ENCODE measurements around the gene CAPS. TPM values are rescaled to one million over a fixed set of nuclear protein-coding genes. Genes with fewer than 3 reads are reported as not detected.
"Not testable (repeated sequence)": the region's sequence is repeated elsewhere in the genome, so short reads cannot be mapped to it uniquely, and the experiment has no call there.

The CAPS gene
- total RNA-seq, 2 donors from 2014 or later, result 18.7 to 38.6 TPM

DNA sequence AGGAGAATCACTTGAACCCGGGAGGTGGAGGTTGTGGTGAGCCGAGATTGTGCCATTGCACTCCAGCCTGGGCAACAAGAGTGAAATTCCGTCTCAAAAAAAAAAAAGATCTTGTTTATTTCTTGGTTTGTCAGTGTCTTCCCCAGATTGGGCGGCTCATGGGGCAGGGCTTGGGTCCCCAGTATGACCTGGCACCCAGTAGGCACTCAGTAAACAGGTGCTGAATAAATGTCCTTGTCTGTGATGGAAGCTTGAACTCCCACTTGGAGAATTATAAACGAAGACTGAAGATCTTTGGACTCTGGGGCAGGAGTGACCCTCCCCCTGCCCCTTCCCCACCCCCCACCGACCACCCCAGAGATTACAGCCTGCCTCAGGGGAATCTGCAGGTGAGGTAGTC lies 33.9 kb upstream of the CAPS start:
- DNase-seq (no peak), ATAC-seq (no peak)
- peaks cover 9% of the 10 kb centered on the region for H3K4me1 ChIP-seq
- H3K4me3 ChIP-seq, result no peak overlapping the region
- no peaks in the 10 kb centered on the region for H3K27me3 ChIP-seq
- H3K36me3 ChIP-seq (replicated peaks in 1 of 2; ENCODE audit: insufficient read depth in 1 of 2, low read depth in 2 of 2), result no peaks in the 10 kb centered on the region
- H3K9me3 ChIP-seq, result no peaks in the 10 kb centered on the region
- H3K27ac ChIP-seq, result no peak overlapping the region
- TF ChIP-seq, protein P1, sequence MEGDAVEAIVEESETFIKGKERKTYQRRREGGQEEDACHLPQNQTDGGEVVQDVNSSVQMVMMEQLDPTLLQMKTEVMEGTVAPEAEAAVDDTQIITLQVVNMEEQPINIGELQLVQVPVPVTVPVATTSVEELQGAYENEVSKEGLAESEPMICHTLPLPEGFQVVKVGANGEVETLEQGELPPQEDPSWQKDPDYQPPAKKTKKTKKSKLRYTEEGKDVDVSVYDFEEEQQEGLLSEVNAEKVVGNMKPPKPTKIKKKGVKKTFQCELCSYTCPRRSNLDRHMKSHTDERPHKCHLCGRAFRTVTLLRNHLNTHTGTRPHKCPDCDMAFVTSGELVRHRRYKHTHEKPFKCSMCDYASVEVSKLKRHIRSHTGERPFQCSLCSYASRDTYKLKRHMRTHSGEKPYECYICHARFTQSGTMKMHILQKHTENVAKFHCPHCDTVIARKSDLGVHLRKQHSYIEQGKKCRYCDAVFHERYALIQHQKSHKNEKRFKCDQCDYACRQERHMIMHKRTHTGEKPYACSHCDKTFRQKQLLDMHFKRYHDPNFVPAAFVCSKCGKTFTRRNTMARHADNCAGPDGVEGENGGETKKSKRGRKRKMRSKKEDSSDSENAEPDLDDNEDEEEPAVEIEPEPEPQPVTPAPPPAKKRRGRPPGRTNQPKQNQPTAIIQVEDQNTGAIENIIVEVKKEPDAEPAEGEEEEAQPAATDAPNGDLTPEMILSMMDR (IDR thresholded peaks at IDR 0.05), result no peak
- no peak for TF ChIP-seq POLR2A (IDR thresholded peaks at IDR 0.05)
- 37 to 54% methylated on average over 4 to 6 of the region's 6 CpGs for WGBS, 2 donors
- intact Hi-C loops (cut with DNase I), result no loop called here

DNA sequence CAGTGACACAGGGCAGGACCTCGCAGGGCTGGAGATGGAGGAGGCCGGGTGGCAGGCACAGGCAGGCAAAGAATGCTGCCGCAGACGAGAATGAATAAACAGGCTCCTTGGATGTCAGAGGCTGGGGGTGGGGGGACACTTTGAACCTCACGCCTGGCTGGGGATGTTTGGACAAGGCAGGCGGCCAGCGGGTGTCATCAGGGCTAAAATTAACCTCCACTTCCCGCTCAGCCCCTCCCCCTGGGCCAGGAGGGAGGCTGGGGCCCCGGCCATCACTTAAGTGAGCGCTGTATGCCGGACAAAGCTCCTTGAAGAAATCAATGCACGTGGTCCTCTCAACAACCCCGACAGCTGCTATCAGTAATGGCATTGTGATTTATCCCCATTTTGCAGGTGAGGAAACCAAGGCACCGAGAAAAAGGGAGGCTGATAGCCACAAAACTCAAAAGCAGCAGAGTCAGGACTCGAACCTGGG lies 33.4 kb upstream of the CAPS start:
- 23 to 28% methylated on average over 6 to 15 of the region's 15 CpGs for WGBS, 2 donors
- no peaks in the 10 kb centered on the region for H3K27me3 ChIP-seq
- no peak overlapping the region for H3K4me3 ChIP-seq
- TF ChIP-seq, protein P1 (IDR thresholded peaks at IDR 0.05), result no peak
- TF ChIP-seq POLR2A (IDR thresholded peaks at IDR 0.05), result no peak
- no peaks in the 10 kb centered on the region for H3K36me3 ChIP-seq (replicated peaks in 1 of 2; ENCODE audit: insufficient read depth in 1 of 2, low read depth in 2 of 2)
- peak; percentile 46 for ATAC-seq
- intact Hi-C loops (cut with DNase I), result no loop called here
- peak; percentile 29 to 58 (median 54) for DNase-seq
- no peaks in the 10 kb centered on the region for H3K9me3 ChIP-seq
- peaks cover 9% of the 10 kb centered on the region for H3K4me1 ChIP-seq
- H3K27ac ChIP-seq, result no peak overlapping the region

DNA sequence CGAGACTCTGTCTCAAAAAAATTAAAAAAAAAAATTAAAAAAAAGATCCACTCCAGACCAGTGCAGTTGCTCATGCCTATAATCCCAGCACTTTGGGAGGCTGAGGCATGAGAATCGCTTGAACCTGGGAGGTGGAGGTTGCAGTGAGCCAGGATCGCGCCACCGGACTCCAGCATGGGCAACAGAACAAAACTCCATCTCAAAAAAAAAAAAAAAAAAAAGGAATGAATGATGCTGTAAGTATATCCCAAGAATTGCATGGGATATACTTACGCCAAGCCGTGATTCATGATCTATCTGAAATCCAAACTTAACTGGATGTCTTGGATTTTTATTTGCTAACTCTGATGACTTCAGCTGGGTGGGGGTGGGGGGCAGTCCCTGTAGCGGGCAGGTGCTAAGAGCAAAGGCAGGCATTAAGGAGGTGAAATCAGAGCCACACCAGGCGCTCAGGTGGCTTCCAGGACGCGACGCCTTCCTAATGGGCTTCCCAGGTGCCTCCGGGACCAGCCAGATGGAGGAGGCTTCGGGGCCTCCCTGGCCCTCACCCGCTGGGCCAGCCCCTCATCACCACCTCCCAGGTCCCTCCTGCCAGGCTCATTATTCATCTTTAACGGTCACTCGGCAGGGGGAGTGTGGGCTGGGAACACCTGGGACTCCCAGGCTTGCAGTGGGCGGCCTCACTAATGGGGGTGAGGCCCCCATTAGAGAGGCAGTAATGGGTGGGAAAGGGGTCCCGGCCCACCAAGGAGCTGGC lies 32.3 kb upstream of the CAPS start:
- 39 to 52% methylated on average over 13 to 18 of the region's 19 CpGs for WGBS, 2 donors
- DNase-seq, result no peak
- TF ChIP-seq, protein P1 (IDR thresholded peaks at IDR 0.05), result no peak
- TF ChIP-seq POLR2A (IDR thresholded peaks at IDR 0.05), result no peak

DNA sequence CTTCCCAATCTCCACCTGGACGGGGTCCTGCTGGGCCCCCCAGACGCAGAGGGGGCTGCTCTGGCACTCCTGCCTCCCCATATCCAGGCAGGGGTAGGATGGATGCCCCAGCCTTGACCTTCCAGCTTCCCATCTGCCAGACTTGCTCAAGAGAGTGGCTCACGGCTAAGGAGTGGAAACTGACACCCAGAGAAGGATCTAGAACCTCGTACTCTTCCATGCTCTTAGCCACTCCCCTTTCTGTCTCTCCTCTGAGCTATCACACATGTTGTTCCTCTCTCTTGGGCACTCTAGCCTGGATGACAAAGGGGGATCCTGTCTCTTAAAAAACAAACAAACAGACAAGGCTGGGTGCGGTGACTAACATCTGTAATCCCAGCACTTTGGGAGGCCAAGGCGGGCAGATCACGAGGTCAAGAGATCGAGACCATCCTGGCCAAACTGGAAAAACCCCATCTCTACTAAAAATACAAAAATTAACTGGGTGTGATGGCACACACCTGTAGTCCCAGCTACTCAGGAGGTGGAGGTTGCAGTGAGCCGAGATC lies 31.6 kb upstream of the CAPS start:
- DNase-seq, result no peak
- no peak for ATAC-seq
- TF ChIP-seq POLR2A (IDR thresholded peaks at IDR 0.05), result no peak
- TF ChIP-seq, protein P1 (IDR thresholded peaks at IDR 0.05), result no peak
- intact Hi-C loops (cut with DNase I), result no loop called here
- 50 to 77% methylated on average over 5 to 9 of the region's 9 CpGs for WGBS, 2 donors
- no peaks in the 10 kb centered on the region for H3K27me3 ChIP-seq
- no peaks in the 10 kb centered on the region for H3K36me3 ChIP-seq (replicated peaks in 1 of 2; ENCODE audit: insufficient read depth in 1 of 2, low read depth in 2 of 2)
- H3K27ac ChIP-seq, result no peak overlapping the region
- H3K9me3 ChIP-seq, result no peaks in the 10 kb centered on the region
- H3K4me3 ChIP-seq, result no peak overlapping the region
- H3K4me1 ChIP-seq, result peaks cover 3% of the 10 kb centered on the region

More for the DNA sequence above, 32.3 kb upstream of the CAPS start:
- no peaks in the 10 kb centered on the region for H3K9me3 ChIP-seq
- H3K36me3 ChIP-seq (replicated peaks in 1 of 2; ENCODE audit: insufficient read depth in 1 of 2, low read depth in 2 of 2), result no peaks in the 10 kb centered on the region
- intact Hi-C loops (cut with DNase I), result no loop called here
- no peaks in the 10 kb centered on the region for H3K27me3 ChIP-seq
- H3K4me3 ChIP-seq, result no peak overlapping the region
- H3K4me1 ChIP-seq, result peaks cover 8% of the 10 kb centered on the region
- ATAC-seq, result no peak
- no peak overlapping the region for H3K27ac ChIP-seq

DNA sequence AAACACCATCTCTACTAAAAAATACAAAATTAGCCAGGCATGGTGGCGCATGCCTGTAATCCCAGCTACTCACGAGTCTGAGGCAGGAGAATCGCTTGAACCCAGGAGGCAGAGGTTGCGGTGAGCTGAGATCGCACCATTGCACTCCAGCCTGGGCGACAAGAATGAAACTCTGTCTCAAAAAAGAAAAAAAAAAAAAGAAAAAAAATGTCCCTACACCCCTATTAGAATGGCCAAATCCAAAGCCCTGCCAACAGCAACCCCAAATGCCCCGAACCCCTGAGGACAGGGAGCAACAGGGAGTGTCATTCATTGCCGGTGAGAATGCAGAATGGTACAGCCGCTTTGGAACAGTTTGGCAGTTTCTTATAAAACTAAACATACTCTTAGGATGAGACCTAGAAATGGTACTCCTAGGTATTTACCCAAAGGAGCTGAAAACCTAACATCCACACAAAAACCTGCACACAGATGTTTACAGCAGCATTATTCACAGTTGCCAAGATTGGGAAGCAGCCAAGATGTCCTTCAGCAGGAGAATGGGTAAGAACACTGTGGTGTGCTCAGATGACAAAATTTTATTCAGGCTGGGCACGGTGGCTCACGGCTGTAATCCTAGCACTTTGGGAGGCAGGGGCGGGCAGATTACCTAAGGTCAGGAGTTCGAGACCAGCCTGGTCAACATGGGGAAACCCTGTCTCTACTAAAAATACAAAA lies 30.7 kb upstream of the CAPS start:
- intact Hi-C loops (cut with DNase I); H3K4me1 ChIP-seq; ATAC-seq; DNase-seq; H3K27ac ChIP-seq; H3K36me3 ChIP-seq (replicated peaks in 1 of 2; ENCODE audit: insufficient read depth in 1 of 2, low read depth in 2 of 2); H3K4me3 ChIP-seq; H3K27me3 ChIP-seq; H3K9me3 ChIP-seq: not testable (repeated sequence)
- WGBS, 2 donors, result 59 to 67% methylated on average over 13 of the region's 13 CpGs

DNA sequence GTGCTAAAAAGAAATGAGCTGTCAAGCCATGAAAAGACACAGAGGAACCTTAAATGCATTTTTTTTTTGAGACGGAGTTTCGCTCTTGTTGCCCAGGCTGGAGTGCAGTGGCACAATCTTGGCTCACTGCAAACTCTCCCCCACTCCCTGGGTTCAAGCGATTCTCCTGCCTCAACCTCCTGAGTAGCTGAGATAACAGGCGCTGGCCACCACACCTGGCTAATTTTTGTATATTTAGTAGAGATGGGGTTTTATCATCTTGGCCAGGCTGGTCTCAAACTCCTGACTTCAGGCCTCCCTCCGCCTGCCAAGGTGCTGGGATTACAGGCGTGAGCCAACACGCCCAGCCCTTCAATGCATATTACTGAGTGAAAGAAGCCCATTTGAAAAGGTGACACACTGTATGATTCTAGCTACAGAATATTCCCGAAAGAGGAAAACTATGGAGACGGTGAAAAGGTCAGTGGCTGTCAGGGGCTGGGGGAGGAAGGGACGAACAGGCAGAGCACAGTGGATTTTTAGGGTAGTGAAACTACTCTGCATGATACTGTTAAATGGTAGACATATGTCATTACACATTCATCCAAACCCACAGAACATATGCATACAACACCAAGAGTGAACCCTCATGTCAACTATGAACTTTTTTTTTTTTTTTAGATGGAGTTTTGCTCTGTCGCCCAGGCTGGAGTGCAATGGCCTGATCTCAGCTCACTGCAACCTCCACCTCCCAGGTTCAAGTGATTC lies 29.8 kb upstream of the CAPS start:
- ATAC-seq; H3K9me3 ChIP-seq; H3K27me3 ChIP-seq; H3K4me1 ChIP-seq; DNase-seq; H3K4me3 ChIP-seq; H3K36me3 ChIP-seq (replicated peaks in 1 of 2; ENCODE audit: insufficient read depth in 1 of 2, low read depth in 2 of 2); intact Hi-C loops (cut with DNase I); H3K27ac ChIP-seq: not testable (repeated sequence)
- 70 to 79% methylated on average over 11 of the region's 11 CpGs for WGBS, 2 donors

Measured in body of pancreas (tissue), 4 donors.